Astrocyte (in vitro differentiated cells and primary cell): ENCODE results near the gene SYNE1. TPM values are rescaled to one million over a fixed set of nuclear protein-coding genes. Genes with fewer than 3 reads are reported as not detected.

Source experiments
- DNase-seq: peaks from one replicate; pipeline ENCODE4 v3.0.0-alpha.2; 2010; ENCODE audit warnings: low read depth
- FAIRE-seq: peaks from 2 replicates; lab custom pipeline; 2011; peaks lifted over from hg19 to GRCh38; lab: Jason Lieb, UNC
- H2AFZ ChIP-seq: 2 replicates; pipeline ENCODE4 v1.6.0; 2012; ENCODE audit warnings: low read depth, low read length, inconsistent platforms
- H3K27ac ChIP-seq: 2 replicates; pipeline ENCODE4 v1.5.1; 2011; ENCODE audit warnings: low read depth, low read length, inconsistent platforms
- H3K27me3 ChIP-seq: 2 replicates; pipeline ENCODE4 v1.6.0; 2011; ENCODE audit warnings: low read length, inconsistent platforms; ENCODE audit not compliant: insufficient read depth
- H3K36me3 ChIP-seq: 2 replicates; pipeline ENCODE4 v1.5.1; 2011; ENCODE audit warnings: low read length, inconsistent platforms; ENCODE audit not compliant: insufficient read depth
- H3K4me1 ChIP-seq: 2 replicates; pipeline ENCODE4 v1.5.1; 2011; ENCODE audit warnings: low read length, inconsistent platforms; ENCODE audit not compliant: insufficient read depth
- H3K4me2 ChIP-seq: 2 replicates; pipeline ENCODE4 v1.6.0; 2012; ENCODE audit warnings: low read length, inconsistent platforms
- H3K4me3 ChIP-seq: 2 replicates; pipeline ENCODE4 v1.5.1; 2011; ENCODE audit warnings: low read depth, mild to moderate bottlenecking, low read length, inconsistent platforms; ENCODE audit not compliant: insufficient read depth
- H3K79me2 ChIP-seq: 2 replicates; pipeline ENCODE4 v1.6.0; 2012; ENCODE audit warnings: mild to moderate bottlenecking, low read length, inconsistent platforms; ENCODE audit not compliant: insufficient read depth
- H3K9ac ChIP-seq: 2 replicates; pipeline ENCODE4 v1.6.0; 2012; ENCODE audit warnings: mild to moderate bottlenecking, low read length, inconsistent platforms
- H3K9me3 ChIP-seq: 2 replicates; pipeline ENCODE4 v1.5.1; 2012; ENCODE audit warnings: low read depth, mild to moderate bottlenecking, low read length, inconsistent platforms; ENCODE audit not compliant: insufficient read depth
- H4K20me1 ChIP-seq: 2 replicates; pipeline ENCODE4 v1.6.0; 2012; ENCODE audit warnings: low read length, inconsistent platforms; ENCODE audit not compliant: insufficient read depth
- H3K27ac Mint-ChIP-seq: one replicate; pipeline ENCODE4 v1.8.0; 2021; ENCODE audit warnings: mild to moderate bottlenecking, mixed read lengths; ENCODE audit not compliant: unreplicated experiment
- H3K27me3 Mint-ChIP-seq: one replicate; pipeline ENCODE4 v1.8.0; 2021; ENCODE audit warnings: low read depth, mixed read lengths; ENCODE audit not compliant: unreplicated experiment
- H3K36me3 Mint-ChIP-seq: one replicate; pipeline ENCODE4 v1.8.0; 2021; ENCODE audit warnings: low read depth, mixed read lengths; ENCODE audit not compliant: unreplicated experiment
- H3K4me1 Mint-ChIP-seq: one replicate; pipeline ENCODE4 v1.8.0; 2021; ENCODE audit warnings: low read depth, mixed read lengths; ENCODE audit not compliant: unreplicated experiment
- H3K4me3 Mint-ChIP-seq: one replicate; pipeline ENCODE4 v1.8.0; 2021; ENCODE audit warnings: mild to moderate bottlenecking, moderate library complexity, mixed read lengths; ENCODE audit not compliant: unreplicated experiment
- H3K9me3 Mint-ChIP-seq: one replicate; pipeline ENCODE4 v1.8.0; 2021; ENCODE audit warnings: mild to moderate bottlenecking, mixed read lengths; ENCODE audit not compliant: unreplicated experiment
- CTCF ChIP-seq: IDR thresholded peaks from 2 replicates; pipeline ENCODE4 v1.5.1; 2011; ENCODE audit warnings: low read depth, mild to moderate bottlenecking, inconsistent platforms, low read length, moderate library complexity; ENCODE audit not compliant: insufficient read depth
- EZH2 ChIP-seq: IDR thresholded peaks from 2 replicates; pipeline ENCODE4 v1.6.1; 2012; ENCODE audit warnings: mild to moderate bottlenecking, low read length, inconsistent platforms; ENCODE audit not compliant: insufficient read depth
- total RNA-seq: library from RNA; stranded (reverse); gene quantifications from 2 replicates; pipeline ENCODE4 v1.2.1, GENCODE V29; 2021

SYNE1 gene
- total RNA-seq, 1 donor from 2014 or later = 66.5 TPM

- Histone ChIP-seq H3K27ac (no peak overlapping the region), H3K27me3 (no peaks in the 10 kb centered on the region), H3K4me3 (no peak overlapping the region), H3K79me2 (no peaks in the 10 kb centered on the region), H3K4me2 (no peak overlapping the region), H3K9me3 (no peaks in the 10 kb centered on the region), H3K36me3 (no peaks in the 10 kb centered on the region), H3K4me1 (no peaks in the 10 kb centered on the region), H2AFZ (no peak overlapping the region), H3K9ac (no peak overlapping the region), H4K20me1 (no peaks in the 10 kb centered on the region)
- H3K4me1 Mint-ChIP-seq = peaks cover 5% of the 10 kb centered on the region
- TF ChIP-seq CTCF (no peak), EZH2 (no peak)
- no peak for DNase-seq
- H3K27ac Mint-ChIP-seq = no peak overlapping the region
- no peaks in the 10 kb centered on the region for H3K36me3 Mint-ChIP-seq
- H3K9me3 Mint-ChIP-seq = peaks cover 2% of the 10 kb centered on the region
- no peaks in the 10 kb centered on the region for H3K27me3 Mint-ChIP-seq
- H3K4me3 Mint-ChIP-seq = no peak overlapping the region
- FAIRE-seq = no peak
Measured at GRCh38 chr6:152673236-152673635, 36.1 kb upstream of the SYNE1 start.

- H3K27me3 ChIP-seq = no peaks in the 10 kb centered on the region
- Mint-ChIP-seq H3K36me3 (no peaks in the 10 kb centered on the region), H3K27me3 (no peaks in the 10 kb centered on the region), H3K9me3 (peaks cover 2% of the 10 kb centered on the region), H3K27ac (no peak overlapping the region), H3K4me3 (no peak overlapping the region), H3K4me1 (peaks cover 5% of the 10 kb centered on the region)
- H2AFZ ChIP-seq = no peak overlapping the region
- H3K4me1 ChIP-seq = no peaks in the 10 kb centered on the region
- no peak for DNase-seq
- FAIRE-seq = peak; percentile 89
- no peak overlapping the region for H3K27ac ChIP-seq
- H4K20me1 ChIP-seq = no peaks in the 10 kb centered on the region
- no peaks in the 10 kb centered on the region for H3K9me3 ChIP-seq
- H3K36me3 ChIP-seq = no peaks in the 10 kb centered on the region
- no peak overlapping the region for H3K9ac ChIP-seq
- no peaks in the 10 kb centered on the region for H3K79me2 ChIP-seq
- peak overlapping the region; percentile 12 for H3K4me2 ChIP-seq
- TF ChIP-seq EZH2 = no peak
- no peak for TF ChIP-seq CTCF
- no peak overlapping the region for H3K4me3 ChIP-seq
Measured at GRCh38 chr6:152671171-152671570, 34.0 kb upstream of the SYNE1 start.

- H3K4me2 ChIP-seq = no peak overlapping the region
- H3K36me3 ChIP-seq = no peaks in the 10 kb centered on the region
- H3K4me1 ChIP-seq = no peaks in the 10 kb centered on the region
- H3K9me3 ChIP-seq = no peaks in the 10 kb centered on the region
- no peak for FAIRE-seq
- Mint-ChIP-seq H3K27ac (no peak overlapping the region), H3K9me3 (no peaks in the 10 kb centered on the region), H3K4me1 (peaks cover 5% of the 10 kb centered on the region), H3K36me3 (no peaks in the 10 kb centered on the region), H3K27me3 (no peaks in the 10 kb centered on the region), H3K4me3 (no peak overlapping the region)
- H3K27me3 ChIP-seq = no peaks in the 10 kb centered on the region
- no peak overlapping the region for H2AFZ ChIP-seq
- peak; percentile 22 for DNase-seq
- H3K4me3 ChIP-seq = no peak overlapping the region
- no peak overlapping the region for H3K9ac ChIP-seq
- no peaks in the 10 kb centered on the region for H4K20me1 ChIP-seq
- no peaks in the 10 kb centered on the region for H3K79me2 ChIP-seq
- no peak overlapping the region for H3K27ac ChIP-seq
- TF ChIP-seq CTCF = peak; percentile 33
- TF ChIP-seq EZH2 = no peak
Measured at GRCh38 chr6:152669895-152670294, 32.7 kb upstream of the SYNE1 start.
